PC-9 (cell line): Measurements from ENCODE around the gene CDH20.

Experiments used
- EZH2 ChIP-seq: fragments of 200-600 bp; sonication (generic); IDR thresholded peaks from 2 replicates; pipeline ENCODE4 v1.8.0; 2017; ENCODE audit warnings: antibody characterized with exemption, low read depth
- TF ChIP-seq, protein P1 (sequence below): fragments of 200-600 bp; sonication (generic); conservative IDR thresholded peaks from 2 replicates; pipeline ENCODE4 v1.6.1; 2017; ENCODE audit warnings: mixed run types, antibody characterized with exemption, mild to moderate bottlenecking, moderate library complexity

DNA sequence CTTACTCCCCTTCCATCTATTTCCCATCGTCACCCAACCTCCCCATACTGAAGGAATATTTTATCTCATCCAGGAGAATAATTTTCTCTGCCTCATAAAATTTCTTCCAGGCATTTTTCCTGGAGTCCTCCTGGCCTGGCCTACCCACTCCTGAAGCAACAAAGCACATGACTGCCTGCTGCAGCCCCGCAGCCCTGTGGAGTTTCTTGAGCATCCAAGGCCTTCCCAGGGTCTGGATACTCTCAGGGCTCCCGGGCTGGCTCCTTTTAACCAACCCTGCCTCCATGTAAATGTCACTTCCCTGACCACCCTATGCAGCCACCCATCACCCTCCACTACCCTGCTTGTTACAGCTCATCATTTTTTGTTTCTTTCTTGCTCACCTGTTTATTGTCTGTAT lies 64.0 kb downstream of the CDH20 start:
- TF ChIP-seq EZH2, result no peak
- TF ChIP-seq, protein P1, sequence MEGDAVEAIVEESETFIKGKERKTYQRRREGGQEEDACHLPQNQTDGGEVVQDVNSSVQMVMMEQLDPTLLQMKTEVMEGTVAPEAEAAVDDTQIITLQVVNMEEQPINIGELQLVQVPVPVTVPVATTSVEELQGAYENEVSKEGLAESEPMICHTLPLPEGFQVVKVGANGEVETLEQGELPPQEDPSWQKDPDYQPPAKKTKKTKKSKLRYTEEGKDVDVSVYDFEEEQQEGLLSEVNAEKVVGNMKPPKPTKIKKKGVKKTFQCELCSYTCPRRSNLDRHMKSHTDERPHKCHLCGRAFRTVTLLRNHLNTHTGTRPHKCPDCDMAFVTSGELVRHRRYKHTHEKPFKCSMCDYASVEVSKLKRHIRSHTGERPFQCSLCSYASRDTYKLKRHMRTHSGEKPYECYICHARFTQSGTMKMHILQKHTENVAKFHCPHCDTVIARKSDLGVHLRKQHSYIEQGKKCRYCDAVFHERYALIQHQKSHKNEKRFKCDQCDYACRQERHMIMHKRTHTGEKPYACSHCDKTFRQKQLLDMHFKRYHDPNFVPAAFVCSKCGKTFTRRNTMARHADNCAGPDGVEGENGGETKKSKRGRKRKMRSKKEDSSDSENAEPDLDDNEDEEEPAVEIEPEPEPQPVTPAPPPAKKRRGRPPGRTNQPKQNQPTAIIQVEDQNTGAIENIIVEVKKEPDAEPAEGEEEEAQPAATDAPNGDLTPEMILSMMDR, result no peak
